H1 (cell line): ENCODE data around the gene NLRP7. TPM values are rescaled to one million over a fixed set of nuclear protein-coding genes. Genes with fewer than 3 reads are reported as not detected.

ENCODE experiments used
- ATF2 ChIP-seq: IDR thresholded peaks from 2 replicates; pipeline ENCODE4 v1.6.1; 2012; ENCODE audit warnings: low read length, inconsistent platforms
- CHD7 ChIP-seq: fragments of 300-600 bp; sonication (generic); IDR thresholded peaks from 2 replicates; pipeline ENCODE4 v1.7.1; 2012; ENCODE audit warnings: low read length, moderate library complexity, mild to moderate bottlenecking, inconsistent platforms; ENCODE audit not compliant: insufficient replicate concordance
- CREB1 ChIP-seq: IDR thresholded peaks from 2 replicates; pipeline ENCODE4 v1.6.1; 2012; ENCODE audit warnings: inconsistent platforms
- E2F6 ChIP-seq: IDR thresholded peaks from 2 replicates; pipeline ENCODE4 v1.6.1; 2012; ENCODE audit warnings: inconsistent platforms
- EGR1 ChIP-seq: IDR thresholded peaks from 2 replicates; pipeline ENCODE4 v1.6.1; 2011; ENCODE audit warnings: low read depth, low read length, borderline replicate concordance
- EP300 ChIP-seq, 2 experiments: IDR thresholded peaks; 1 replicate in 1 of 2; 2 replicates in 1 of 2; pipeline ENCODE4 v1.6.1; 2011 to 2012; ENCODE audit warnings: low read depth in 2 of 2, low read length in 2 of 2, mild to moderate bottlenecking in 2 of 2, borderline replicate concordance in 1 of 2, inconsistent platforms in 1 of 2, moderate library complexity in 1 of 2
- SP1 ChIP-seq: IDR thresholded peaks from 2 replicates; pipeline ENCODE4 v1.6.1; 2011; ENCODE audit warnings: low read depth, low read length
- SRF ChIP-seq: IDR thresholded peaks from 2 replicates; pipeline ENCODE4 v1.6.1; 2011; ENCODE audit warnings: mild to moderate bottlenecking, low read depth, low read length, moderate library complexity
- SUZ12 ChIP-seq: fragments of 200-600 bp; sonication (generic); IDR thresholded peaks from 2 replicates; pipeline ENCODE4 v1.6.1; 2012; ENCODE audit warnings: mild to moderate bottlenecking, inconsistent platforms, low read length, moderate library complexity, mixed read lengths
- TCF12 ChIP-seq: IDR thresholded peaks from 2 replicates; pipeline ENCODE4 v1.6.1; 2011; ENCODE audit warnings: low read depth, mild to moderate bottlenecking, low read length
- polyA plus RNA-seq, 7 experiments: library from polyadenylated mRNA; depleted of rRNA in 3 of 7; stranded (reverse) in 5 of 7; unstranded in 2 of 7; fragments of >200 nt in 5 of 7; fragments of 200-250 nt in 2 of 7; gene quantifications; 1 replicate in 5 of 7; 2 replicates in 1 of 7; 4 replicates in 1 of 7; pipeline versions ENCODE4 v1.2.1 to v1.2.3, GENCODE V29; 2011 to 2013; ENCODE audit warnings: missing spikeins in 2 of 7, mixed read lengths in 2 of 7
- total RNA-seq: library from RNA; stranded (reverse); fragmentation: NEBNext Ultra II Directional; extraction: Animal tissue kit (Norgen Biotek cat#: 25700); gene quantifications from 2 replicates; pipeline ENCODE4 v1.2.1, GENCODE V29; 2021

The NLRP7 gene
- total and polyA plus RNA-seq, 2 of the 8 experiments (the other 6 are each of a cell fraction or from before 2014, with no cell fraction given): 0.91 to 1.2 TPM

GRCh38 chr19:54938906-54939305, 8.4 kb downstream of the NLRP7 start (continued):
- TF ChIP-seq CHD7 (no peak), E2F6 (no peak), EP300 (IDR thresholded peaks at IDR 0.05; ENCODE audit: borderline replicate concordance in 1 of 2, low read depth in 2 of 2, low read length in 2 of 2) (no peak), TCF12 (no peak), ATF2 (no peak), SP1 (no peak), CREB1 (no peak), SRF (no peak), EGR1 (no peak), SUZ12 (no peak)
